Gastroesophageal sphincter (tissue), 4 donors: Measurements from ENCODE around the gene RASL10B. TPM values are rescaled to one million over a fixed set of nuclear protein-coding genes. Genes with fewer than 3 reads are reported as not detected.
"Not testable (repeated sequence)": the region's sequence is repeated elsewhere in the genome, so short reads cannot be mapped to it uniquely, and the experiment has no call there.

Source experiments
- ATAC-seq: fragments of 150-250 bp; one replicate; pipeline ENCODE4 v1.9.1; 2016; ENCODE audit warnings: mild to moderate bottlenecking, moderate library complexity
- H3K27ac ChIP-seq, 4 donors: fragments of 200-600 bp; sonication (generic) in 3 of 4; 1 replicate in 3 of 4; 2 replicates in 1 of 4; pipeline ENCODE4 v1.5.1; 2016 to 2019
- H3K27me3 ChIP-seq: fragments of 200-600 bp; sonication (generic); one replicate; pipeline ENCODE4 v1.5.1; 2019
- H3K36me3 ChIP-seq, 2 donors: fragments of 200-600 bp; sonication (generic); one replicate each; pipeline ENCODE4 v1.5.1; 2019; ENCODE audit warnings: control low read depth in 1 of 2
- H3K4me1 ChIP-seq, 3 donors: fragments of 200-600 bp; sonication (generic); 1 replicate in 2 of 3; 2 replicates in 1 of 3; pipeline ENCODE4 v1.5.1; 2016 to 2019; ENCODE audit warnings: control low read depth in 2 of 3
- H3K4me3 ChIP-seq, 2 donors: fragments of 200-600 bp; sonication (generic); one replicate each; pipeline ENCODE4 v1.5.1; 2019; ENCODE audit warnings: mild to moderate bottlenecking in 1 of 2, moderate library complexity in 1 of 2
- H3K9me3 ChIP-seq, 3 donors: fragments of 200-600 bp; sonication (generic); one replicate each; pipeline ENCODE4 v1.5.1; 2017 to 2019; ENCODE audit warnings: control low read depth in 2 of 3
- EP300 ChIP-seq: sonication (generic); formaldehyde crosslinking; IDR thresholded peaks from one replicate; pipeline ENCODE4 v1.6.1; 2017; ENCODE audit warnings: antibody characterized with exemption, mild to moderate bottlenecking
- POLR2A ChIP-seq, 2 donors: fragments of 450-650 bp; IDR thresholded peaks; one replicate each; pipeline ENCODE4 v1.6.1; 2017; ENCODE audit warnings: antibody characterized with exemption in 2 of 2, mild to moderate bottlenecking in 2 of 2, moderate library complexity in 1 of 2
- POLR2AphosphoS5 ChIP-seq: sonication (generic); formaldehyde crosslinking; IDR thresholded peaks from one replicate; pipeline ENCODE4 v1.6.1; 2017; ENCODE audit warnings: antibody characterized with exemption
- WGBS, 2 donors: methylation state at CpG; one replicate each; pipeline ENCODE4 v1.1.5; 2018; ENCODE audit warnings: low coverage in 1 of 2; 5-methylcytosine and 5-hydroxymethylcytosine counted together
- total RNA-seq, 4 donors: library from RNA; depleted of rRNA; stranded (reverse); fragments of >200 nt; gene quantifications; one replicate each; pipeline ENCODE4 v1.1.0, GENCODE V29; 2016
- TF ChIP-seq, protein P1 (sequence below), 4 experiments: fragments of 200-600 bp in 2 of 4; fragments of 450-650 bp in 2 of 4; sonication (generic) in 1 of 4; IDR thresholded peaks; one replicate each; pipeline ENCODE4 v1.5.1; 2017 to 2019; ENCODE audit warnings: antibody characterized with exemption in 4 of 4, mild to moderate bottlenecking in 2 of 4, moderate library complexity in 2 of 4

Gene RASL10B
- total RNA-seq, 4 donors from 2014 or later: 4.2 to 25.9 (median 15.4) TPM

DNA sequence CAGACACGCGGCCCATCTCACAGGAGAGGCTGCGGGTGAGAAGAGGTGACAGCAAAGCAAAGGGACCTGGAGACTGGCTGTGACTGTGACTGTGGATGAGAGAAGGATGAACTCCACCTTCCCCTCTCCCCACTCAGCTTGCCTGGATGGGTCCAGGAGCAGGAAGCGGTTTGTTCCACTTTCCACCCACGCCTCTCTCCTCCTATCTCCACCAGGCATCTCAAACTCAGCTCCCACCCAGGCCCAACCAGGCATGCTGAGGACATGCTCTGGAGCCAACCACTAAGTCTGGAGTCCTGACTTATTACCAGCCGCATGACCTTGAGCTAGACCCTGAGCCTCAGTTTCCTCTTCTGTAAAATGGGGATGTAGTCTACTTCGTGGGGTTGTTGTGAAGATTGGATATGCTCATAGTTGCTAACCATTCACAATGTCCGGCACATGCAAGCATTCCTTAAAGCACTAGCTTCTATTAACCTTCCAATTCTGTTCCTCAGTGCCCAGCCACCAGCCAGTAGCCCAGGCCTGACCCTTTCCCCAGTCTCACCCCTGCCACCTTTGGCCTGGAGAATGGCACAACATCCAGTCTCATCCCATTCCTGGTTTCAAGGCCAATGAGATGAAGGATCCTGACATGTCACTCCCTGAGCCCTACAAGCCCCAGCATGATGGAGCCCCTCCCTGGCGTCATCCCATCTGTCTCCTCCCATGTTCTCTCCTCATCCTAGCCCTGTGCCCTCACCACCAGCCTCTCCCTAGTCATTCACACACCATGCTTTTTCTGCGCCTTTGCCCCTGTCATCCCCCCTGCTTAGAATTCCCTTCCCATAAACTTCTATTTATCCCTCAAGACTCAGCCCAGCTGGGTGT, 19.3 kb downstream of the RASL10B start:
- Histone ChIP-seq H3K27ac (no peak overlapping the region), H3K4me1 (peaks cover 0 to 56% (median 16%) of the 10 kb centered on the region in 3 donors), H3K4me3 (peak overlapping the region in 1 of 2 donors; percentile 22), H3K9me3 (no peaks in the 10 kb centered on the region), H3K36me3 (no peaks in the 10 kb centered on the region), H3K27me3 (peaks cover 33% of the 10 kb centered on the region)
- no peak for ATAC-seq
- WGBS, 2 donors: 77 to 90% methylated on average over 5 to 7 of the region's 10 CpGs
- TF ChIP-seq, protein P1, sequence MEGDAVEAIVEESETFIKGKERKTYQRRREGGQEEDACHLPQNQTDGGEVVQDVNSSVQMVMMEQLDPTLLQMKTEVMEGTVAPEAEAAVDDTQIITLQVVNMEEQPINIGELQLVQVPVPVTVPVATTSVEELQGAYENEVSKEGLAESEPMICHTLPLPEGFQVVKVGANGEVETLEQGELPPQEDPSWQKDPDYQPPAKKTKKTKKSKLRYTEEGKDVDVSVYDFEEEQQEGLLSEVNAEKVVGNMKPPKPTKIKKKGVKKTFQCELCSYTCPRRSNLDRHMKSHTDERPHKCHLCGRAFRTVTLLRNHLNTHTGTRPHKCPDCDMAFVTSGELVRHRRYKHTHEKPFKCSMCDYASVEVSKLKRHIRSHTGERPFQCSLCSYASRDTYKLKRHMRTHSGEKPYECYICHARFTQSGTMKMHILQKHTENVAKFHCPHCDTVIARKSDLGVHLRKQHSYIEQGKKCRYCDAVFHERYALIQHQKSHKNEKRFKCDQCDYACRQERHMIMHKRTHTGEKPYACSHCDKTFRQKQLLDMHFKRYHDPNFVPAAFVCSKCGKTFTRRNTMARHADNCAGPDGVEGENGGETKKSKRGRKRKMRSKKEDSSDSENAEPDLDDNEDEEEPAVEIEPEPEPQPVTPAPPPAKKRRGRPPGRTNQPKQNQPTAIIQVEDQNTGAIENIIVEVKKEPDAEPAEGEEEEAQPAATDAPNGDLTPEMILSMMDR (IDR thresholded peaks at IDR 0.05): no peak
- TF ChIP-seq POLR2A (IDR thresholded peaks at IDR 0.05) (no peak), POLR2AphosphoS5 (no peak), EP300 (no peak)

DNA sequence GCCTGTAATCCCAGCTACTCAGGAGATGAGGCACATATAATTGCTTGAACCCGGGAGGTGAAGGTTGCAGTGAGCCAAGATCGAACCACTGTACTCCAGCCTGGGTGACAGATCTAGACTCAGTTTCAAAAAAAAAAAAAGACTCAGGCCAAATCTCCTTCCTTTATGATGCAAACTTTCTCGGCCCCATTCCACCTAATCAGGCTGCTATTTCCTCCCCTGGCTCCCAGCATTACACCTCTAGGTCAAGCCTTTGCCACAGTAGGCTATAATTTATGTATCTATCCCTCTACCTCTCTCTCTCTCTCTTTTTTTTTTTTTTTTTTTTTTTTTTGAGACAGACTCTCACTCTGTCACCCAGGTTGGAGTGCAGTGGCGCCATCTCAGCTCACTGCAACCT, 20.1 kb downstream of the RASL10B start:
- not testable (repeated sequence) for H3K9me3 ChIP-seq, H3K4me3 ChIP-seq, ATAC-seq, H3K27ac ChIP-seq, H3K36me3 ChIP-seq
- H3K4me1 ChIP-seq: peaks cover 0 to 56% (median 16%) of the 10 kb centered on the region in 3 donors
- peaks cover 33% of the 10 kb centered on the region for H3K27me3 ChIP-seq
- WGBS, 2 donors: 72 to 75% methylated on average over 1 to 3 of the region's 4 CpGs

DNA sequence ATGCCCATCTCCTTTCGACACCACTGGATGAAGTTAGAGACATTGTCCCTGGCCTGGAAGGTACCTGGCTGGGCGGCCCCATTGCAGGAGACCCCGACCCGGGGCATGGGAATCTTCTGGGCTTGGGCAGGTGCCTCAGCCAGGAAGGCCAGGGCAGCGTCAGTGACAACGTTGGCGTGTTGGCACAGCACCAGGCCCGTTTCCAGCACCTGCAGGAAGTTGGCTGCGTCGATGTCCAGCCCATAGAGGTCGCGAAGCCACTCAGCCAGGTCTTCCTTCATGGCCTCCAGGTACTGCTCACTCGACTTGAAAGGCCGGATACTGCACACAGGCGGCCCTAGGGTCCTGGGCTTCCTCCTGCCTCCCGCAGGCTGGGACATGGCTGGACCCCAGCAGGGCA, 21.0 kb downstream of the RASL10B start:
- no peak for ATAC-seq

DNA sequence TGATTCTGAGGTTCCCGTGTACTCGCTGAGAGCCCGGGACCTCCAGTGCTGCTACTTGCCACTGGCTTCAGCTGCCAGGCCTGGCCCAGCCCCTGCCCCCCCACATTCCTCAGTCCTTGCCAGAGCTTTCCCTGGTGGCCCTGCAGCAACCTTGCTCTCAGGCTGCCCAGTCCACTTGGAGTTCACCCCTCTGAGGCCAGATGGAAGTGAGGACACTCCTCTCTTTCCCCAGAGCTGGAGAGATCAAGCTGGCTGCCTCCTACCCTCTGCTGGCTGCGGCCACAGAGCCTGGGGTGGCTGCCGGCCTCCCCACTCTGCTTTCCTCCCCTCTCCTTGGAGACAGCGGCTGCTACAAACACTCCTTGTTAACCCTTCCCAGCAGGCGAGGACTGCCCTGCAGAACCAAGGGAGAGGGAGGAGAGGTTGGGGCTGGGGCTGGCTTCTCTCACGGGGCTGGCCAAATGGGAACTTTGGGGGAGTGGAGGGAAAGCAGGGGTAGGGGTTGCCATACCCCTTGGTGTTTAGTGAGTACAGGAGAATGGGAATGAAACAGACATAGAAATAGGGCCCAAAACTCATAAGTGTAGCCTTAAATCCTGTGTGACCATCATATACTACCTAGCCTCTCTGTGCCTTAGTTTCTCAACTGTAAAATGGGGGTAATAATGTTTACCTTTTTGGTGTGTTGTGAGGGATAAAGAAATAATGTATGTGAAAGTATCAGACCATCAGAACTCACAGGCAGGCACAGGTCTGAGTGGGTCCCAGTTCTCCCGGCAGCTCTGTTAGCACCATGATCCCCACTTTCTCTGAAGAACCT, 21.7 kb downstream of the RASL10B start, which contains the start of gene GAS2L2:
GAS2L2 (minus strand) TSS at position 295 of the 820 bp plus-strand sequence. CDS start 389 bp downstream, outside the sequence.
- H3K4me3 ChIP-seq: peak within 1 kb of the TSS in 1 of 2 donors; percentile 23
- peaks cover 0 to 44% (median 16%) of the 10 kb centered on the region in 3 donors for H3K4me1 ChIP-seq
- H3K36me3 ChIP-seq: no peaks in the 10 kb centered on the region
- TF ChIP-seq POLR2AphosphoS5 (no peak), EP300 (no peak), POLR2A (IDR thresholded peaks at IDR 0.05) (no peak)
- TF ChIP-seq, protein P1 (IDR thresholded peaks at IDR 0.05): no peak
- no peak for ATAC-seq
- H3K27ac ChIP-seq: peak within 1 kb of the TSS in 2 of 4 donors; percentile 3 to 64
- WGBS, 2 donors: 40 to 71% methylated on average over 1 to 3 of the region's 9 CpGs
- no peaks in the 10 kb centered on the region for H3K9me3 ChIP-seq
- peaks cover 25% of the 10 kb centered on the region for H3K27me3 ChIP-seq

More for the DNA sequence above, 21.0 kb downstream of the RASL10B start:
- peak overlapping the region in 2 of 4 donors; percentile 3 to 64 for H3K27ac ChIP-seq
- H3K9me3 ChIP-seq: no peaks in the 10 kb centered on the region
- peaks cover 31% of the 10 kb centered on the region for H3K27me3 ChIP-seq
- 30 to 90% methylated on average over 2 to 4 of the region's 16 CpGs for WGBS, 2 donors
- H3K36me3 ChIP-seq: no peaks in the 10 kb centered on the region
- no peak for TF ChIP-seq POLR2AphosphoS5
- TF ChIP-seq, protein P1 (IDR thresholded peaks at IDR 0.05): no peak
- TF ChIP-seq POLR2A (IDR thresholded peaks at IDR 0.05): no peak
- TF ChIP-seq EP300: no peak
- H3K4me1 ChIP-seq: peaks cover 0 to 51% (median 16%) of the 10 kb centered on the region in 3 donors
- peak overlapping the region in 1 of 2 donors; percentile 23 for H3K4me3 ChIP-seq

DNA sequence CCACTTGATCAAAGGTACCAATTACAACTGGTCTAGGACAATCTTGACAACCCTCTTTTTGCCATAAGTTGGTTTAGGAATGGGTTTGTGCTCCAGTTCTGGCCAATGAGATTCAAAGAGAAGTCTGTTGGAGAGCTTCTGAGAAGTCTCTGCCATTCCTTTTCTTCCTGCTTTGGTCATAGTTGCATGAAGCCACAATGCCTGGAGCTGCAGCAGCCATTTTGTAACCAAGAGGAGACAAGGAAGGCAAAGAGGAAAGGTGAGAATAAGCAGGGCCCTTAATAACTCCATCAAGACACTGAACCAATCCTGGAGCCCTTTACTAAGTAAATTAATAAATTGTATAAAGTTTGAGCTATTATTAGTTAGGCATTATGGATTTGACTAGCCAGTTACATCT, 25.8 kb downstream of the RASL10B start:
- no peak for ATAC-seq
- Histone ChIP-seq H3K4me1 (peaks cover 0 to 12% (median 11%) of the 10 kb centered on the region in 3 donors), H3K36me3 (no peaks in the 10 kb centered on the region), H3K27ac (no peak overlapping the region), H3K4me3 (no peak overlapping the region), H3K27me3 (no peaks in the 10 kb centered on the region), H3K9me3 (no peaks in the 10 kb centered on the region)
- TF ChIP-seq, protein P1 (IDR thresholded peaks at IDR 0.05): no peak
- TF ChIP-seq EP300 (no peak), POLR2AphosphoS5 (no peak), POLR2A (IDR thresholded peaks at IDR 0.05) (no peak)
